Measurements from ENCODE around the gene DNAJB6. TPM values are rescaled to one million over a fixed set of nuclear protein-coding genes. Genes with fewer than 3 reads are reported as not detected.

DNAJB6 gene
- total and polyA plus RNA-seq, 2 experiments from 2014 or later = 92.2 to 110 TPM

DNA sequence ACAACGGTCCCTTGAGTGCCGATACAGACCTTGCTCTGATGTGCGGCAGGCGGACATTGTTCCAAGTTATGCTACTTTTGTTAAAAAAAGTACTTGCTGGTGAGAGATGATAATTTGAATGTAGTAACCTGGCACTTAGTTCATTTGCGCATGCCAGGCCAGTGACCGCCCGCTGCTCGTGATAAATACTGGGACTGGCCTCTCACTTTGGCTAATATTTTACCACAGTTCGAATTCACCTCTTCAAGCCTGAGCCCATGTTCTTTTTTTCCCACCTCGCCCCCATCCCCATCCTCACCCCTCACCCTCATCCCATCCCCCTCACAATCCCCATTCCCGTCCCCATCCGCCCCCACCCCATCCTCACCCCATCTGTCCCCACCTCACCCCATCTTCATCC is 126.4 kb downstream of the DNAJB6 start:
- no peak for TF ChIP-seq EZH2 (IDR thresholded peaks at IDR 0.05; ENCODE audit: borderline replicate concordance)
- TF ChIP-seq, protein P1, sequence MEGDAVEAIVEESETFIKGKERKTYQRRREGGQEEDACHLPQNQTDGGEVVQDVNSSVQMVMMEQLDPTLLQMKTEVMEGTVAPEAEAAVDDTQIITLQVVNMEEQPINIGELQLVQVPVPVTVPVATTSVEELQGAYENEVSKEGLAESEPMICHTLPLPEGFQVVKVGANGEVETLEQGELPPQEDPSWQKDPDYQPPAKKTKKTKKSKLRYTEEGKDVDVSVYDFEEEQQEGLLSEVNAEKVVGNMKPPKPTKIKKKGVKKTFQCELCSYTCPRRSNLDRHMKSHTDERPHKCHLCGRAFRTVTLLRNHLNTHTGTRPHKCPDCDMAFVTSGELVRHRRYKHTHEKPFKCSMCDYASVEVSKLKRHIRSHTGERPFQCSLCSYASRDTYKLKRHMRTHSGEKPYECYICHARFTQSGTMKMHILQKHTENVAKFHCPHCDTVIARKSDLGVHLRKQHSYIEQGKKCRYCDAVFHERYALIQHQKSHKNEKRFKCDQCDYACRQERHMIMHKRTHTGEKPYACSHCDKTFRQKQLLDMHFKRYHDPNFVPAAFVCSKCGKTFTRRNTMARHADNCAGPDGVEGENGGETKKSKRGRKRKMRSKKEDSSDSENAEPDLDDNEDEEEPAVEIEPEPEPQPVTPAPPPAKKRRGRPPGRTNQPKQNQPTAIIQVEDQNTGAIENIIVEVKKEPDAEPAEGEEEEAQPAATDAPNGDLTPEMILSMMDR (IDR thresholded peaks at IDR 0.05; ENCODE audit: poor library complexity) = no peak
- no peak for TF ChIP-seq EZH2phosphoT487 (IDR thresholded peaks at IDR 0.05; ENCODE audit: low read depth, severe bottlenecking, unreplicated experiment)
- no peak for DNase-seq (ENCODE audit: low spot score)
- Histone ChIP-seq H3K9me2 (replicated peaks; ENCODE audit: insufficient read depth) (no peaks in the 10 kb centered on the region), H3K27ac (no peak overlapping the region), H2AFZ (no peak overlapping the region), H3K36me3 (replicated peaks; ENCODE audit: insufficient read depth, low read depth) (no peaks in the 10 kb centered on the region), H3K4me3 (no peak overlapping the region), H3K79me2 (no peaks in the 10 kb centered on the region), H3K4me1 (ENCODE audit: insufficient read depth) (no peaks in the 10 kb centered on the region), H3K9me3 (ENCODE audit: low read depth) (no peaks in the 10 kb centered on the region), H3K27me3 (no peaks in the 10 kb centered on the region), H3K4me2 (no peak overlapping the region), H4K20me1 (ENCODE audit: insufficient read depth, poor library complexity, severe bottlenecking) (no peaks in the 10 kb centered on the region)
- WGBS (ENCODE audit: low lambda C conversion rate, missing lambda C conversion rate) = 92% methylated on average over 8 of the region's 12 CpGs

- H3K36me3 ChIP-seq (replicated peaks; ENCODE audit: insufficient read depth, low read depth) = no peaks in the 10 kb centered on the region
- no peaks in the 10 kb centered on the region for H3K9me2 ChIP-seq (replicated peaks; ENCODE audit: insufficient read depth)
- H3K27ac ChIP-seq = no peak overlapping the region
- H3K9me3 ChIP-seq (ENCODE audit: low read depth) = no peaks in the 10 kb centered on the region
- H4K20me1 ChIP-seq (ENCODE audit: insufficient read depth, poor library complexity, severe bottlenecking) = no peaks in the 10 kb centered on the region
- H3K4me3 ChIP-seq = no peak overlapping the region
- H3K79me2 ChIP-seq = no peaks in the 10 kb centered on the region
- H2AFZ ChIP-seq = no peak overlapping the region
- 41% methylated on average over 15 of the region's 15 CpGs for WGBS (ENCODE audit: low lambda C conversion rate, missing lambda C conversion rate)
- no peaks in the 10 kb centered on the region for H3K27me3 ChIP-seq
- no peak for DNase-seq (ENCODE audit: low spot score)
- TF ChIP-seq, protein P1 (IDR thresholded peaks at IDR 0.05; ENCODE audit: poor library complexity) = no peak
- no peak for TF ChIP-seq EZH2phosphoT487 (IDR thresholded peaks at IDR 0.05; ENCODE audit: low read depth, severe bottlenecking, unreplicated experiment)
- TF ChIP-seq EZH2 (IDR thresholded peaks at IDR 0.05; ENCODE audit: borderline replicate concordance) = no peak
- H3K4me2 ChIP-seq = no peak overlapping the region
- no peaks in the 10 kb centered on the region for H3K4me1 ChIP-seq (ENCODE audit: insufficient read depth)
Observed at GRCh38 chr7:157464111-157464970, 127.5 kb downstream of the DNAJB6 start.

DNA sequence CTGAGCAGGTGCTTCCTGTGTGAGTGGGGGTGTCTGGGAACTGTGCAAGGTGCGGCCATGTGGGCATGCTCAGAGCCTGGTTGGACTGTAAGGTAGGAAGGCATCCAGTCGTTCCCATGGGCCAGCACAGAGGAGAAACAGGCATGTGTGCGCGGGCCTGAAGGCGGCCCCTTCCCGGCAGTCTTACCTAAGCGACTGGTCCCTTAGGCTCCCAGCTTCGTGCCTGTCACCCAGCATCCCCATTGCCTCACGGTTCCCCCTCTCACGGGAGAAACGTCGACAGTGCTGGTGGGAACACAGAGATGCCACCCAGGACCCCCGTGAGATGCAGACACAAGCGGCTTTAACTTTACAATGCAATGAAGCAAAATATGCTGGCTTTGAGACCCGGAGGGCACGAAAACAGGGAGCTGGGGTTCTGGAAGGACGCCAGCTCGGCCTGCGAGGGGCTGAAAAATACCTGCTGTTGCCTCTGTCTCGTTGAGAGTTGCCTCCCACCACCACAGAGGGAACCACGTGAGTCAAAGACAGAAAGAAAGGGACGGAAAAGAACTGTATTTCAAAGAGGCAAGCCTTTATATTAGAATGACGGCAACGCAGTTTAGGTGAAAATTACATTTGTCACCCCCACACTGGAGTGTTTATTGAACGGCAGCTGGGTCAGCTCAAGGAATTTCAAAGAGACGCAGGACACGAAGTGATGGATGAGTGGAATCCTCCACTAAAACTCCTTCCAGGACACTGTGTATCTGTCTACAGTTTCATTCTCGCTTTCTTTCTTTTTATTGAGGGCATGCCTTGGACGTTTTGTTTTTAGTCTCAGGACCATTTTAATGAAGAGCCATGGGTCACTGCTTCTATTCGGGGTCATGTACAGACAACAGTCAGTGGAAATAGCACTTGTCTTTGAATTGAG is 128.4 kb downstream of the DNAJB6 start:
- no peaks in the 10 kb centered on the region for H3K79me2 ChIP-seq
- H3K4me1 ChIP-seq (ENCODE audit: insufficient read depth) = no peaks in the 10 kb centered on the region
- H4K20me1 ChIP-seq (ENCODE audit: insufficient read depth, poor library complexity, severe bottlenecking) = no peaks in the 10 kb centered on the region
- no peak overlapping the region for H2AFZ ChIP-seq
- H3K4me3 ChIP-seq = no peak overlapping the region
- H3K36me3 ChIP-seq (replicated peaks; ENCODE audit: insufficient read depth, low read depth) = no peaks in the 10 kb centered on the region
- no peaks in the 10 kb centered on the region for H3K9me2 ChIP-seq (replicated peaks; ENCODE audit: insufficient read depth)
- 73% methylated on average over 30 of the region's 30 CpGs for WGBS (ENCODE audit: low lambda C conversion rate, missing lambda C conversion rate)
- no peak for TF ChIP-seq EZH2phosphoT487 (IDR thresholded peaks at IDR 0.05; ENCODE audit: low read depth, severe bottlenecking, unreplicated experiment)
- TF ChIP-seq EZH2 (IDR thresholded peaks at IDR 0.05; ENCODE audit: borderline replicate concordance) = no peak
- TF ChIP-seq, protein P1 (IDR thresholded peaks at IDR 0.05; ENCODE audit: poor library complexity) = no peak
- no peaks in the 10 kb centered on the region for H3K27me3 ChIP-seq
- no peak for DNase-seq (ENCODE audit: low spot score)
- H3K27ac ChIP-seq = no peak overlapping the region
- no peaks in the 10 kb centered on the region for H3K9me3 ChIP-seq (ENCODE audit: low read depth)
- no peak overlapping the region for H3K4me2 ChIP-seq

All from hepatocyte (in vitro differentiated cells).